ENCODE data around the gene SMAD6. TPM values are rescaled to one million over a fixed set of nuclear protein-coding genes. Genes with fewer than 3 reads are reported as not detected.

Gene SMAD6
- total RNA-seq, 1 donor from 2014 or later, result 7.1 TPM

DNA sequence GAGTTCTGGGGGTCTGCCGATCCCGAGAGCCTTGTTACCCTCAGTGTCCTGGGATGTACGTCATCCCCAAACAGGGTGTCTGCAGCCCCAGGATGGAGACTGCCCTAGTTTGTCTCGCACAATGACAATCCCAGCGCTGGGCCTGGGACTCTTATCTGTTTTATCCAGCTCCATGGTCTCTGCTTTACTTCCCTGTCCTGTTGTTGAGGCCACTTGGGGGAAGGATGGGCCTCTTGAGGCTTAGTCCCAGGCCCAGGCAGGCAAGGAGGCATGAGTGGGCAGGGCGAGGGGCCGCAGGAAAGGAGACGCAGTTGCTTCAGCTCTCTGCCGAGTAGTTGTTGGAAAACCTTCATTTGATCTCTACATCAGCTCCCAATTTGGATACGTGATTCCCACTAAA, 17.4 kb downstream of the SMAD6 start:
- DNase-seq (ENCODE audit: low read depth in 2 of 2), result no peak

DNA sequence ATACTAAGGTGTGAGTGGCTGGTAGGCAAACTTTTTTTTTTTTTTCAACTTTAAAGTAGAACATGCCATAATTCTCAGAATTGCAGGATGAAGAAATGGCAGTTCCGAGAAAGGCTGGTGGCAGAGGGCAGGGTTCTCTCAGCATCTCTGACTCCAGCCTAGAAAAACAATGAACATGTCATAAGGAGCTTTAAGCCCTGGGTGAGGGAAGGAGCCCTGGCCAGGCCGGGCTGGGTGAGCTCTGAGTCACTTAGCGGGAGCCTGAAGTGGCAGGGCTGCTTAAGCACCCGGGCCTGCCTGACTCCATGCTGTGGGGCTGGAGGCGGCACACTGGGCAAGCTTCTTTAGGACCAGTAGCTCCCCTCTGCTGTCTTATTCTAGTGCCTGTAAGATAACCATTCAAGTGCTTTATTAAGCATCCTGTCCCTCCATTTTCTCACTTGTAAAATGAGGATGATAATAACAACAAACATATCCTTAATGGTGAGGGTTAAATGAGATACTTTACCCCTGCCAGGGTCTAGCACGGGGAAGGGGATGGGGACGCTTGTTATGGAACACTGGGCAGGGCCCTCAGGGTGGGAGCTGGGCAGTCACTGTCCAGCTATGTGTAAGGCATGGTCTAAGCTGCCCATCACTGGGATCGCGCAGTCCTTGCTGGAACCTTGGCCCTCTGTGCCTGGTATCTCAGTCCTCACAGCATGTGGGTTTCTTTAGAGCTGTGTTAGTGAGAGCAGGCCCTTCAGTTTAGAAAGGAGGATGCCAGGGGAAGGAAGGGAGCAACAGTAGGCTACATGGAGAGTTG, 18.4 kb downstream of the SMAD6 start:
- peak in 1 of 2 donors; percentile 50 for DNase-seq (ENCODE audit: low read depth in 2 of 2)

- DNase-seq (ENCODE audit: low read depth in 2 of 2), result no peak
Measured at GRCh38 chr15:66721020-66721419, 19.0 kb downstream of the SMAD6 start.

GRCh38 chr15:66721501-66721937, 19.5 kb downstream of the SMAD6 start:
- DNase-seq (ENCODE audit: low read depth in 2 of 2), result peak in 1 of 2 donors; percentile 31

DNA sequence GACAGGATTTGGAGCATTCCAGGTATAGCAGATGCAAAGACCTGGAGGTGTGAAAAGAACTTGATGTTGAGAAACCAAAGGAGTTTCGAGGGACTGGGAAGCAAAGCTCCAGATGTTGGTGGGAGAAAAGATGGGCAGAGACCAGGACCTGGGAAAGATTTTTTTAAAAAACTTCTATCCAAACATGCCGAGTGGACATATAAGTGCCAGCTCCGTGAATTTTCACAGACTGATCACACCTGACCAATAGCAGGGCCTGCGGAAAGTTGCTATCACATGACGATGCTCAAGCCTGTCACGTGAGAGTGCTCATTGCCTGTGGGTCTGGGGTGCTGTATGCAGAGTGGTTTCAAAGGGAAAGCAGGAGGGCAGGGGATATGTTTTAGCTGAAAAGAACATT, 19.9 kb downstream of the SMAD6 start:
- no peak for DNase-seq (ENCODE audit: low read depth in 2 of 2)

DNA sequence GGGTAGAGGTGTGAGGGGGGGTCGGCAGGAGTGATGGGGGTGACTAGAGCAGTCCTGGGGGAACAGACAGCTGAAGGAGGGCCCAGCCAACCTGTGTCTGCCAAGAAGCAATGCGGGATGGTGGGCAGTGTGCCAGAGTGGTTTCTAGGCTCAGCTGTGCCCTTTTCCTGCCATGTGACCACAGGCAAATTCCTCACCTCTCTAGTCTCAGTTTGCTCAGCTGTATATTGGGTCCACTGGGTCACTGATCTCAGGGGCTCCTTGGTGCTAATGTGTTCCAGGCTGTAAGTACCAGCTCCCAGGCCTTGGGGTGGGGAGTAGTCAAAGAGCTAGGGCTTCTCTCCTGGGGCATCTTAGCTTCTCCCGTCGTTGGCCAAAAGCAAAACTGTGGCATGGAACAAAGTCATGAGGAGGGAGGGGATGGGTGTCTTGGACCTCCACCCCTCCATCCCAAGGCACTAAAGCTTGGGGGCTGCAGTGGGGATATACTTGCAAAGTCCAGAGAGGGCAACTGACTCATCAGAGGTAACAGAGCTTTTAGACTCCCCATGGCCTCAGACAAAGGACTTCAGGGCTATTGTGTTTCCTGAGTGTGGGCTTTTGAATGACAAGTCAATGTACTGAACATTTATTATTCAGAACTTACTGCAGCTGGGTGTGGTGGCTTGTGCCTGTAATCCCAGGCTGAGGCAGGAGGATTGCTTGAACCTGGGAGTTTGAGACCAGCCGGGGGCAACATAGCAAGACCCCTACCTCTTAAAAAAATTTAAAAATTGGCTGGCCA, 20.9 kb downstream of the SMAD6 start:
- peak in 1 of 2 donors; percentile 32 for DNase-seq (ENCODE audit: low read depth in 2 of 2)

DNA sequence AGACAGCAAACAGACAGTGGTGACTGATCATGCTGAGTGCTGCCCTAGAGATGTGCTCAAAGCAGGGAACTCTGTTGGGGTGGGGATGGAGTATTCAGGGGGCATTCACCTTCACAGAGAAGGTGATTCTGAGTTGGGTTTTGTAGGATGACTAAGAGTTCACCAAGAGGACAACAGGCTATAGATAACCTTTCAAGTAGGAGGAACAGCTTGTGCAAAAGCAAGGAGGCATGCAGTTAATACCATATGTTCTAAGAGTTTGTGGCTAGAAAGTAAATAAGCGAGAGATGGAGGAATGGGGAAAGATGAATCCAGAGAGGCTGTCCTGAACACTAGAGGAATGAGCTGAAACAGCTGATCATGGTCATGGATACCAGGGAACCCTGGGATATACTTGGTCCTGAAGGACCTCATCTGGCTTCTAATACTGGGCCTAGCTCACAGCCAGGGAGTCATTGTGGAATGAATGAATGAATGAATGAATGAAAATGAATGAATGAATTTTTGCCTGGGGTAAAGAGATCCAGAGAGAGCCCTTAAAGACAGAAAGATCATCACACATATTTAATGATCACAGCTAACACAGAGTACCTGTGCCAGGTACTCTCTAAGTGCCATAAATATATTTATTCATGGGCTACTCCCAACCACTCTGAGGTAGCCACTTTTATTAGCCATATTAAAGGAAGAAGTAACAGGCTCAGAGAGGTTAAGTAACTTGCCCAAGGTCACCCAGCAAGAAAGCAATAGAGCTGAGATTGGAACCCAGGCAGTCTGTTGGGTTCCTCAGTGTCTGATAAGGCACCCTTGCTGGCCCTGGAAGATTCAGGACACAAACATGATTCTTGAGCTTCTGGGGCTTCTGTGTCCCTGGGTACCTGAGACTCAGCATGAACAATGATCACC, 22.0 kb downstream of the SMAD6 start:
- DNase-seq (ENCODE audit: low read depth in 2 of 2), result no peak

DNA sequence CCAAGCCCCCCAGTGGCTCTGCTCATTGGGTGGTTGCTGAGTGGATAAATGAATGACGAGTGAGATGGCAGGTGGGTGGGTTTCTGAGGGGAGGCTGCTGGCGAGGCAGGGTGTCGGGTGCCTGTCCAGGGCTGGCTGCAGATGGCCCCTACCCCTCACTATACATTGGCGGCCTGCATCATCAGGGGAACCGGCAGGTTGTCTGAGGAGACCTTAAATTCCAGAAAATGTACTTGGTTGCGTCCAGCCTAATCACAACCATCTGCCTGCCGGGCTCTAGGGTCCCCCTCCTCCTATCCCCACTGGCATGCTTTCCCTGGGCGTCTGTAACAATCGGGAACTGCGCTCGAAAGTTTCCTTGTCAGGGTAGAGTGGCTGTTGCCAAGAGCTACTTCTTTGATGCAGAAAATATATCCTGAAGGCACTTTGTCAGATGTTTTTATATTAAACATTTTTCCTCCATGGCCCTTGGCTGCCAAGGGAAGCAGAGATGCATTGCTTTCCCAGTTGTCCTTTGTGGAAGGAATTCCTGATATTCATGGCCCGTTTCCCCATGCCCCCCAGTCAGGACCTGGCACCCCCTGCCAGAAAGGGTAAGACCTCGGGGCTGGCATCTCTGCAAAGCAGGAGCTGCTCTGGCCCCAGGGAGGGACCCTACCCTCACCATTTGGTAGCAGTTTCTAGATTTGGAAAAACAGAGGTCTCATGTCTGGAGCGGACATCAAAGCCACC, 22.9 kb downstream of the SMAD6 start:
- no peak for DNase-seq (ENCODE audit: low read depth in 2 of 2)

- no peak for DNase-seq (ENCODE audit: low read depth in 2 of 2)
Measured at GRCh38 chr15:66725464-66725785, 23.4 kb downstream of the SMAD6 start.

DNA sequence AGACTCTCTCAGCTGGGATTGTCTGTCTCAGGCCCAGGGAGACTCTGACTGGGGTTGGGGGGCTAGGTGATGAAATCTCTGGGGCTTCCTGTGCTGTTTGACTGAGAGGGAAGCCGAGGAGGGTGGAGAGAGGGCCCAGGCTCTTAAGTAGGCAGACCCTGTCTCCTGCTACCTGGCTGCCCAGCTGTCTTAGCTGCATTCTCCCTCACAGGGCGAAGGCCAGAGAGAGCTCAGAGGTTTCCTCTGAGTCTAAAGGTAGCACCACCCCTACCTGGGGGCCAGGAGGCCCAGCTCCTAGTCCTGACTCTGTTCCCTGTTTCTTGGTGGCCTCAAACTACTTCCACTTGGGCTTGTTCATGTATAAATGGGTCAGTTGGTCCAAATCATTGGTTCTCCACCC, 24.4 kb downstream of the SMAD6 start:
- no peak for DNase-seq (ENCODE audit: low read depth in 2 of 2)

- no peak for DNase-seq (ENCODE audit: low read depth in 2 of 2)
Measured at GRCh38 chr15:66729331-66729951, 27.4 kb downstream of the SMAD6 start.

DNA sequence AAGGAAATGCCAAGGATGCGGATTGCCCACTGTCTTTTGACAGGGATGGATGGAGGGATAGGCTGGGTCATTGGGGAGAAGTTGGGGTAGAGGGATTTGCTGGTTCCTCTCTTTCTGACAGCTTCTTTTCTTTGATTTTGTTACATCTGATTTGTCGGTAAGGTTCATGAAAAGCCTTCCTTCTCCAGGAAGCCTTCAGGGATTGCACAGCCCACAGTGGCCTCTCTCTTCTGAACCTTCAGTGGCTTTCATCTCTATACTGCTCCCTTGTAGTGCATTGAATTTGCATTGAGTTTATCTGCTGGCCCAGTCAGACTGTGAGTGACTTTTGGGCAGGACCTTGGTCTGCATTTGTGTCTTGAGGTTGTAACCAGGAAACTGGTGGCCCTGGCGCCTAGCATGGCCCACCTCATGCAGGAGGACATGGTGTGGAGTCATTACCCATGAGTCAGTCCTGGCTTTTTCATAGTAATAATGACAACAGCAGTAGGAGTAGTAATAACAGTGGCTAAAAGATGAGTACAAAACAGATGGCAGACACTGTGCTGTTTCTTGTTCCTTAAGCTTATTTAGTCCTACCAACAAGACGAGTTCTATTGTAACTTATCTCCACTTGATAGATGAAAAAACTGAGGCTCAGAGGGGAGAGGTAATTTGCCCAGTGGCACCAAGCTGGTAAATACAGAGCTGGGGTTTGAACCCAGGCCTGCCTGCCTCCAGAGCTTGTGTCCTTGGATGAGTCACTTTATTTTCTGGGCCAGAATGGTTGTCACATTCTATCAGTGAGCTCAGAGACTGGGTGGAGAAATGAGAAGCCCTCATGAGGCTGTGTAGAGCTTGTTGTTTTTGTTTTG, 28.4 kb downstream of the SMAD6 start:
- peak in 1 of 2 donors; percentile 28 for DNase-seq (ENCODE audit: low read depth in 2 of 2)

- no peak for DNase-seq (ENCODE audit: low read depth in 2 of 2)
Measured at GRCh38 chr15:66733976-66734375, 31.9 kb downstream of the SMAD6 start.

DNA sequence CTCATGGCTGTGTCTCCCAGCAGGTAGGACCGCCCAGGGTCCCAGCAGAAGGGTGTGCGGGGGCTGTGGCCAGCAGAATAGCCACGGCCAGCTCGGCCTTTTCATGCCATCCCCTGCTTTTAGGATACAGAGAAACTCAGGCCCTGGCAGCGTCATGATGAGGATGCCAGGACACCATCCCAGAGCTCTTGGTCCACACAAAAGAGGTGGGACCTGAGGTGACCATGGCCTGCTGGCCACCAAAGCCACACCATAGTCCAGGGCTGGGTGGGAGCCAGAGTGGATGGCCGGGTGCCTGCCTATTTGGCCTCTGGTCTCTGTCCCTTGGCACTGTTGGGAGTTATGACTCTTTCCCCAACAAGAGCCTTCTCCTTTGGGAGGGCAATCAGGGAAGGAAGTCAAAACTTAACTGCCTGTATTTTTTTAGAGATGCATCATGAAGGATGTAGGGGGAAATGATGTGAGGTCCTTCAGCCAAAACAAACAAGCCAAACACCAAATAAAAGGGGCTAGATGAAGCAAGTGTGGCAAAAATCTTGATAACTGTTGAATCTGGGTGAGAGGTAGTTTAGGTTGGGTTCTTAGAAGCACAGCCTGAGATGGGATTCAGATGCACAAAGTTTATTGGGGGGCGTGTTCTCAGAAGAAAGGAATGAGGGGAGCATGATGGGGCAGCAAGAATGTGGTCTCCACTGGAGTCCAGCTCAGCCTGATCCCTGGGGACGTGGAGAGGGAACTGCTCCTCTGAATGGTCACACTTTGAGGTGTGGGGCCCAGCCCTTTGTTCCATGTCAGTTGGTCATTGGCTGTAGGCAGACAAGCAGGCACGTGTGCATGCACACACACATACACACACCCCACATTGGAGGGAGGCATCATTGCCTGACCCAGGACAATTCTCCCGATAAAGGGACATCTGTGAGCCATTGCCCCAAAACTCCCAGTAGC, 33.2 kb downstream of the SMAD6 start:
- no peak for DNase-seq (ENCODE audit: low read depth in 2 of 2)

DNA sequence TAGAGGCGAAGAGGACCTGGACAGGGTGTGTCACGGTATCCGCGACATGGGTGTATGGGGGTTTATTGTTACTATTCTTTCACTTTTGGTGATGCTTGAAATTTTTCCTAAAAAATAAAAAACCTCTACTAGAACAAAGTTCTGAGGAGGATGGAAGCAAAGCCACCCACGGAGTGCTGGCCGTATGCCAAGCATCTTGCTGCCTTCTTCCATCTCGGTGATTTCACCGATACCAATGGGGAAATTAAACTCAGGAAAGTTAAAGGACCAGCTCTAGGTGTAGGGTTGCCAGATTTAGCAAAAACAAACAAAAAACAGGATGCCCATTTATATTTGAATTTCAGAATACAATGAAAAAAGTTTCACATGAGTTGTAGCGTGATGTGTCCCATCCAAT, 33.9 kb downstream of the SMAD6 start:
- no peak for DNase-seq (ENCODE audit: low read depth in 2 of 2)

DNA sequence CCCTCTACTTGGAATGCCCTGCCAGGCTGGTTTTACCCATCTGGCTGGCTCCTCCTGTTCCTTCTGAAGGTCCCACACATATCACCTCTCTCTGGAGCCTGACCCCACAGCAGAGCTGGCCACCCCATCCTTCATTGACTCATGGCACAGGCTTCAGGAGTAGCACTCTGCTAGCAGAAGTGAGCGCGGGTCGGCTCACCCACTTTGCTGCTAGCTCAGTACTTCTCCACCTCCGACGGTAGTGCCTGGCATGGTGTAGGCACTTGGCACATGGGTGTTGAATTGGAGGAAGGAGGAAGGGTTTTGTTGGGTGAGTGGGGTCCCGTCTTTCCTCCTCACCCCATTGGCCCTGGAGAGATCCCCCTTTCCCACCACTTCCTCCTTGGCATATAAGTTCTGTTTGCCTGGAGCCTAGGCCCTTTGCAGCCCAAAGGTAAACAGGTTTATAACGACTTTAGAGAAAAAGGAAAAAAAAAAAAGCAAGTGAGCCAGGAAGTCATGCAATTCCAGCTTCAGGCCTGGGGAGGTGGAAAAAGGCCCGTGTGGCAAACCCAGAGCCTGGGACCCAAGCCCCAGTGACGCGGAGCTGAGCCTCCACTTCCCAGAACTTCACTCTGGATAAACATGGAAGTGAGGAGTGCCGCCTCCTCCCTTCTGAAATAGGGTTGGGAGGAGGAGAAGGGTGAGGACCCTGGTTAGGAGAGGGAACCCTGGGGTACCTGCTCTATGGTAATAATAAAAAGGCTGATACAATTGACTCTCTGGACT, 35.4 kb downstream of the SMAD6 start:
- DNase-seq (ENCODE audit: low read depth in 2 of 2), result no peak

DNA sequence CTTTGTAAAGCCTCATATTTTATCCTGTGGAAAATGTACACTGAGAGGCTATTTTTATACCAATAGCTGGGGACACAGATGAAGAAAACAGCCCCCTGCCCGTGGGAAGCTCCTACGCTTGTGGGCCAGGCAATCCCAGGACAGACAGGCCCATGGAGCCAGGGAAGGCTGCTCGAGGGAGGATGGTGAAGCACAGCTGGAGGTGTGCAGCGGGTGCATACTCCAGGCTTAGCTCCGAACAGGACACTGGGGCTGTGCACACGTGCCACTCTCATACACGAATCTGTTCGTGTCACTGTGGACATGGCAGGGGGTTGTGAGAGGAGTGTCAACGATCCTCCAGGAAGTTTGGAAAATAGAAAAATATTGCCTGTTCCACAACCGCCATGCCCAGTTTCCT, 36.1 kb downstream of the SMAD6 start:
- no peak for DNase-seq (ENCODE audit: low read depth in 2 of 2)

DNA sequence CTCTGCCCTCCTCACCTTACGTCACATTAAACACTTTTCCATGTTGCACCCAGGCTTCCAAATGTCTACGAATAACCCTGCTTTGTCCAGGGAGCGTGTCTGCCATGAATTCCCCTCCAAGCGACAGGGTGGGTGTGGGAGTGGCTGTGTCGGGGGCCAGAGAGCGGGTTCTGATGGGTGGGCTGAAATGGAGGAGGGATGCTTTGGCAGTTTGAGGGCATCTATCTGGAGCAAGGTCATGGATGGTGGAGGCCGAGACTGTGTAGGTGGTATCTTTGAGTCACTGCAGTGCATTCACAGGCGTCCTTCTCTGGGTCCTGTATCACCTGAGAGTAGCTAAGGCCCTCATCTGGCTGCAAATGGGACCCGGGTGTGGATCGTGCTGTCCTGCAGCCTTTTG, 36.6 kb downstream of the SMAD6 start:
- no peak for DNase-seq (ENCODE audit: low read depth in 2 of 2)

Measured in dermis microvascular lymphatic vessel endothelial cell (primary cell).